ENCODE data around the gene WWTR1. TPM values are rescaled to one million over a fixed set of nuclear protein-coding genes. Genes with fewer than 3 reads are reported as not detected.

The WWTR1 gene
- total and polyA plus RNA-seq, 2 of the 8 experiments (the other 6 are each of a cell fraction or from before 2014, with no cell fraction given): 15.7 to 18.6 TPM

DNA sequence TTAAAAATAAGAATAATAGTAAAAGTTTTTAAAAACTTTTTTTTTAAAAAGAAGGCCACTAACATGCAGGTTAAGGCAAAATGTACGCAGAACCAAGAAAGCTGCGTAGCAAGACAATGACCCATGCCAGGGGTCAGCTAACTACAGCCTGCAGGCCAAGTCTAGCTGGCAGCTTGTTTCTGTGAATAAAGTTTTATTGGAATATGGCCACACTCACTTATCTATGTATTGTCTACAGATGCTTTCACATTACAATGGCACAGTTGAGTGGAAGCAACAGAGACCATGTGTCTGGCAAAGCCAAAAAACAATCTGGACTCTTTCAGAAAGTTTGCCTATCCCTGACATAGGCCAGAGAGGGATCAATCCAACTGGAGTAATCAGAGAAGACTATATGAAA is 46.7 kb downstream of the WWTR1 start (continued):
- no peak for TF ChIP-seq E2F6 (IDR thresholded peaks at IDR 0.05)
